ENCODE measurements around the gene SMARCA4.
"Not testable (repeated sequence)": the region's sequence is repeated elsewhere in the genome, so short reads cannot be mapped to it uniquely, and the experiment has no call there.

SMARCA4 gene

GRCh38 chr19:11100049-11100448, 139.2 kb downstream of the SMARCA4 start:
- Histone ChIP-seq H4K20me1 (ENCODE audit: insufficient read depth, low read length, poor library complexity, severe bottlenecking) (peaks cover 82% of the 10 kb centered on the region), H3K79me2 (ENCODE audit: insufficient read depth, low read length) (peaks cover 90% of the 10 kb centered on the region), H2AFZ (ENCODE audit: low read length) (no peak overlapping the region), H3K4me2 (ENCODE audit: low read depth, low read length, poor library complexity, severe bottlenecking) (no peak overlapping the region), H3K4me1 (ENCODE audit: insufficient read depth, low read length, poor library complexity, severe bottlenecking) (peaks cover 31% of the 10 kb centered on the region), H3K4me3 (ENCODE audit: low read length, poor library complexity, severe bottlenecking) (no peak overlapping the region), H3K27me3 (ENCODE audit: insufficient read depth, low read length, poor library complexity, severe bottlenecking) (no peaks in the 10 kb centered on the region), H3F3A (ENCODE audit: low read depth) (0 out of 2 replicates have a peak, but pooled peaks cover 7% of the 10 kb centered on the region), H3K9me3 (ENCODE audit: insufficient read depth, low read depth, low read length) (no peaks in the 10 kb centered on the region), H3K9ac (ENCODE audit: low read depth, low read length, poor library complexity, severe bottlenecking) (no peak overlapping the region), H3K36me3 (ENCODE audit: insufficient read depth, low read length) (peaks cover 78% of the 10 kb centered on the region), H3K9me2 (replicated peaks; ENCODE audit: low read depth, low read length) (no peaks in the 10 kb centered on the region)
- no peak for TF ChIP-seq CTCF (conservative IDR thresholded peaks at IDR 0.05; ENCODE audit: low read length)

- peaks cover 81% of the 10 kb centered on the region for H4K20me1 ChIP-seq (ENCODE audit: insufficient read depth, low read length, poor library complexity, severe bottlenecking)
- no peaks in the 10 kb centered on the region for H3K27me3 ChIP-seq (ENCODE audit: insufficient read depth, low read length, poor library complexity, severe bottlenecking)
- H3F3A ChIP-seq (ENCODE audit: low read depth) = 0 out of 2 replicates have a peak, but pooled peaks cover 3% of the 10 kb centered on the region
- H3K9me2 ChIP-seq (replicated peaks; ENCODE audit: low read depth, low read length) = no peaks in the 10 kb centered on the region
- no peaks in the 10 kb centered on the region for H3K9me3 ChIP-seq (ENCODE audit: insufficient read depth, low read depth, low read length)
- H3K4me2 ChIP-seq (ENCODE audit: low read depth, low read length, poor library complexity, severe bottlenecking) = no peak overlapping the region
- H3K4me1 ChIP-seq (ENCODE audit: insufficient read depth, low read length, poor library complexity, severe bottlenecking) = peaks cover 20% of the 10 kb centered on the region
- H2AFZ ChIP-seq (ENCODE audit: low read length) = no peak overlapping the region
- no peak for TF ChIP-seq EZH2phosphoT487 (IDR thresholded peaks at IDR 0.05; ENCODE audit: borderline replicate concordance)
- H3K9ac ChIP-seq (ENCODE audit: low read depth, low read length, poor library complexity, severe bottlenecking) = no peak overlapping the region
- H3K4me3 ChIP-seq (ENCODE audit: low read length, poor library complexity, severe bottlenecking) = no peak overlapping the region
- H3K36me3 ChIP-seq (ENCODE audit: insufficient read depth, low read length) = peaks cover 82% of the 10 kb centered on the region
- peaks cover 89% of the 10 kb centered on the region for H3K79me2 ChIP-seq (ENCODE audit: insufficient read depth, low read length)
Measured at GRCh38 chr19:11101057-11101456, 140.2 kb downstream of the SMARCA4 start.

- TF ChIP-seq CTCF (conservative IDR thresholded peaks at IDR 0.05; ENCODE audit: low read length) (no peak), EZH2phosphoT487 (IDR thresholded peaks at IDR 0.05; ENCODE audit: borderline replicate concordance) (no peak)
- Histone ChIP-seq H3K9me2 (replicated peaks; ENCODE audit: low read depth, low read length) (no peaks in the 10 kb centered on the region), H3K4me1 (ENCODE audit: insufficient read depth, low read length, poor library complexity, severe bottlenecking) (peaks cover 6% of the 10 kb centered on the region), H3K9me3 (ENCODE audit: insufficient read depth, low read depth, low read length) (no peaks in the 10 kb centered on the region), H3K4me2 (ENCODE audit: low read depth, low read length, poor library complexity, severe bottlenecking) (no peak overlapping the region), H3F3A (ENCODE audit: low read depth) (no peaks in the 10 kb centered on the region), H3K36me3 (ENCODE audit: insufficient read depth, low read length) (peaks cover 87% of the 10 kb centered on the region), H3K9ac (ENCODE audit: low read depth, low read length, poor library complexity, severe bottlenecking) (no peak overlapping the region), H3K79me2 (ENCODE audit: insufficient read depth, low read length) (peaks cover 76% of the 10 kb centered on the region), H4K20me1 (ENCODE audit: insufficient read depth, low read length, poor library complexity, severe bottlenecking) (peaks cover 76% of the 10 kb centered on the region), H3K4me3 (ENCODE audit: low read length, poor library complexity, severe bottlenecking) (no peak overlapping the region), H2AFZ (ENCODE audit: low read length) (no peak overlapping the region), H3K27me3 (ENCODE audit: insufficient read depth, low read length, poor library complexity, severe bottlenecking) (no peaks in the 10 kb centered on the region)
Measured at GRCh38 chr19:11102944-11103343, 142.1 kb downstream of the SMARCA4 start.

- not testable (repeated sequence) for H2AFZ ChIP-seq (ENCODE audit: low read length); H3F3A ChIP-seq (ENCODE audit: low read depth); H3K4me2 ChIP-seq (ENCODE audit: low read depth, low read length, poor library complexity, severe bottlenecking); H3K4me1 ChIP-seq (ENCODE audit: insufficient read depth, low read length, poor library complexity, severe bottlenecking); H3K9me2 ChIP-seq (replicated peaks; ENCODE audit: low read depth, low read length); H3K9ac ChIP-seq (ENCODE audit: low read depth, low read length, poor library complexity, severe bottlenecking); H3K27me3 ChIP-seq (ENCODE audit: insufficient read depth, low read length, poor library complexity, severe bottlenecking); H3K9me3 ChIP-seq (ENCODE audit: insufficient read depth, low read depth, low read length); H3K4me3 ChIP-seq (ENCODE audit: low read length, poor library complexity, severe bottlenecking)
- Histone ChIP-seq H3K36me3 (ENCODE audit: insufficient read depth, low read length) (peaks cover 94% of the 10 kb centered on the region), H3K79me2 (ENCODE audit: insufficient read depth, low read length) (peaks cover 69% of the 10 kb centered on the region), H4K20me1 (ENCODE audit: insufficient read depth, low read length, poor library complexity, severe bottlenecking) (peaks cover 68% of the 10 kb centered on the region)
Measured at GRCh38 chr19:11103667-11104066, 142.8 kb downstream of the SMARCA4 start.

Data from Loucy (cell line).